HG02571 (cell line): ENCODE measurements around the gene C1orf159.
"Not testable (repeated sequence)": the region's sequence is repeated elsewhere in the genome, so short reads cannot be mapped to it uniquely, and the experiment has no call there.

Experiments used
- ATAC-seq: cut with Tn5 transposase; IDR thresholded peaks from one replicate; pipeline ENCODE4 v1.9.1; 2021; ENCODE audit warnings: mild to moderate bottlenecking, moderate library complexity; ENCODE audit not compliant: unreplicated experiment

The C1orf159 gene

GRCh38 chr1:1119272-1119890 is 3.5 kb upstream of the C1orf159 start:
- ATAC-seq: no peak

- ATAC-seq: no peak
Measured at GRCh38 chr1:1118876-1119220, 3.0 kb upstream of the C1orf159 start.

- no peak for ATAC-seq
Measured at GRCh38 chr1:1118011-1118875, 2.4 kb upstream of the C1orf159 start.

- no peak for ATAC-seq
Measured at GRCh38 chr1:1117469-1117831, 1.6 kb upstream of the C1orf159 start.

GRCh38 chr1:1116701-1117468 is 996 bp upstream of the C1orf159 start:
- ATAC-seq: peak; percentile 12

GRCh38 chr1:1115136-1115785 is 628 bp downstream of the C1orf159 start:
- no peak for ATAC-seq

- ATAC-seq: no peak
Measured at GRCh38 chr1:1114431-1114830, 1.5 kb downstream of the C1orf159 start.

GRCh38 chr1:1112237-1112985 is 3.5 kb downstream of the C1orf159 start:
- no peak for ATAC-seq

GRCh38 chr1:1111516-1112236 is 4.2 kb downstream of the C1orf159 start:
- no peak for ATAC-seq

GRCh38 chr1:1110561-1110971 is 5.3 kb downstream of the C1orf159 start:
- no peak for ATAC-seq

- no peak for ATAC-seq
Measured at GRCh38 chr1:1109743-1110142, 6.1 kb downstream of the C1orf159 start.

- no peak for ATAC-seq
Measured at GRCh38 chr1:1106510-1107221, 9.2 kb downstream of the C1orf159 start.

GRCh38 chr1:1104152-1104551 is 11.7 kb downstream of the C1orf159 start:
- not testable (repeated sequence) for ATAC-seq

- no peak for ATAC-seq
Measured at GRCh38 chr1:1101503-1101902, 14.4 kb downstream of the C1orf159 start.

- ATAC-seq: no peak
Measured at GRCh38 chr1:1100296-1100695, 15.6 kb downstream of the C1orf159 start.

GRCh38 chr1:1099506-1100183 is 16.2 kb downstream of the C1orf159 start:
- no peak for ATAC-seq

GRCh38 chr1:1098681-1099421 is 17.0 kb downstream of the C1orf159 start:
- no peak for ATAC-seq

GRCh38 chr1:1096136-1096535 is 19.8 kb downstream of the C1orf159 start:
- ATAC-seq: not testable (repeated sequence)
